ENCODE measurements around the gene ABCB1. TPM values are rescaled to one million over a fixed set of nuclear protein-coding genes. Genes with fewer than 3 reads are reported as not detected.
A peak's percentile ranks its signal among the peaks of the same experiment; 100 is the strongest.

The ABCB1 gene
- total and polyA plus RNA-seq, 2 of the 13 experiments (the other 11 are each of a cell fraction or from before 2014, with no cell fraction given), result 42.8 to 52.6 TPM

GRCh38 chr7:87600130-87601124 is at the start of gene ABCB1 (continued):
- TF ChIP-seq UBTF (CRISPR knock-in tag; IDR thresholded peaks at IDR 0.05), result peak; percentile 89
- no peak for TF ChIP-seq ZSCAN30 (CRISPR knock-in tag; IDR thresholded peaks at IDR 0.05)
- TF ChIP-seq SPEN (CRISPR knock-in tag; IDR thresholded peaks at IDR 0.05; ENCODE audit: low read depth), result peak; percentile 3; the same call in 1 of the 2 replicates
- no peak for TF ChIP-seq ZNF207 (IDR thresholded peaks at IDR 0.05; ENCODE audit: borderline replicate concordance)
- TF ChIP-seq JUNB (CRISPR knock-in tag; IDR thresholded peaks at IDR 0.05; ENCODE audit: borderline replicate concordance), result no peak
- TF ChIP-seq ATF7 (IDR thresholded peaks at IDR 0.05), result no peak
- no peak for TF ChIP-seq ATF7 (CRISPR knock-in tag; IDR thresholded peaks at IDR 0.05)
- 0 out of 2 replicates have a peak, but pooled peaks have one; percentile 25 for TF ChIP-seq ZNF383 (CRISPR knock-in tag; IDR thresholded peaks at IDR 0.05; ENCODE audit: borderline replicate concordance)
- no peak for TF ChIP-seq ATAD3A (CRISPR knock-in tag; IDR thresholded peaks at IDR 0.05)
- no peak for TF ChIP-seq RAD51 (IDR thresholded peaks at IDR 0.05; ENCODE audit: borderline replicate concordance)
- no peak for TF ChIP-seq JUN (CRISPR knock-in tag; IDR thresholded peaks at IDR 0.05)
- no peak; the same call in 1 of the 2 replicates for TF ChIP-seq ZSCAN22 (CRISPR knock-in tag; IDR thresholded peaks at IDR 0.05)
- peak; percentile 60 for TF ChIP-seq ZNF547 (CRISPR knock-in tag; IDR thresholded peaks at IDR 0.05)
- TF ChIP-seq MIXL1 (CRISPR knock-in tag; IDR thresholded peaks at IDR 0.05), result peak; percentile 56; the same call in 1 of the 2 replicates
- no peak for TF ChIP-seq ZSCAN20 (CRISPR knock-in tag; IDR thresholded peaks at IDR 0.05; ENCODE audit: borderline replicate concordance)
- TF ChIP-seq ELF4 (CRISPR knock-in tag; IDR thresholded peaks at IDR 0.05; ENCODE audit: borderline replicate concordance), result no peak; the same call in 1 of the 2 replicates
- 0 out of 2 replicates have a peak, but pooled peaks have one; percentile 43 for TF ChIP-seq ZNF609 (CRISPR knock-in tag; IDR thresholded peaks at IDR 0.05; ENCODE audit: borderline replicate concordance)
- TF ChIP-seq MLXIP (CRISPR knock-in tag; IDR thresholded peaks at IDR 0.05; ENCODE audit: borderline replicate concordance), result no peak
